Neuronal stem cell (in vitro differentiated cells): Measurements from ENCODE around the gene CLNK.

ENCODE experiments used
- DNase-seq: peaks from one replicate; pipeline ENCODE4 v3.0.0-alpha.2; 2013; ENCODE audit warnings: low spot score
- H2AFZ ChIP-seq: one replicate; pipeline ENCODE4 v1.6.1; 2013; ENCODE audit warnings: mild to moderate bottlenecking, low read length, inconsistent platforms
- H2AK5ac ChIP-seq: 2 replicates; pipeline ENCODE4 v1.6.1; 2013; ENCODE audit warnings: low read depth, mild to moderate bottlenecking, inconsistent platforms, low read length, moderate library complexity, mixed read lengths
- H2BK120ac ChIP-seq: 2 replicates; pipeline ENCODE4 v1.6.1; 2013; ENCODE audit warnings: low read depth, mild to moderate bottlenecking, inconsistent platforms, low read length, moderate library complexity, mixed read lengths
- H2BK12ac ChIP-seq: one replicate; pipeline ENCODE4 v1.6.1; 2013; ENCODE audit warnings: low read length, inconsistent platforms
- H2BK15ac ChIP-seq: 2 replicates; pipeline ENCODE4 v1.6.1; 2013; ENCODE audit warnings: mild to moderate bottlenecking, low read length, inconsistent platforms, mixed read lengths
- H2BK5ac ChIP-seq: one replicate; pipeline ENCODE4 v1.6.1; 2013; ENCODE audit warnings: inconsistent platforms, mild to moderate bottlenecking, low read length, moderate library complexity
- H3K14ac ChIP-seq: one replicate; pipeline ENCODE4 v1.6.1; 2013; ENCODE audit warnings: low read length, inconsistent platforms
- H3K18ac ChIP-seq: 2 replicates; pipeline ENCODE4 v1.6.1; 2013; ENCODE audit warnings: low read length, inconsistent platforms
- H3K23ac ChIP-seq: 2 replicates; pipeline ENCODE4 v1.6.1; 2013; ENCODE audit warnings: low read depth, mild to moderate bottlenecking, mixed read lengths, low read length, inconsistent platforms; ENCODE audit not compliant: poor library complexity
- H3K27ac ChIP-seq: replicated peaks from 3 replicates; pipeline ENCODE4 v1.5.1; 2013; ENCODE audit warnings: low read length, inconsistent platforms
- H3K27me3 ChIP-seq, 3 experiments: 2 replicates each; pipeline ENCODE4 v1.6.1; 2013; ENCODE audit warnings: low read length in 3 of 3, mild to moderate bottlenecking in 2 of 3, inconsistent platforms in 1 of 3, low read depth in 1 of 3, mixed read lengths in 1 of 3, moderate library complexity in 1 of 3; ENCODE audit not compliant: control insufficient read depth in 3 of 3, insufficient read depth in 3 of 3
- H3K36me3 ChIP-seq, 2 donors: replicated peaks in 1 of 2; 2 replicates each; pipeline ENCODE4 v1.6.1; 2013; ENCODE audit warnings: low read length in 2 of 2; ENCODE audit not compliant: control insufficient read depth in 2 of 2, insufficient read depth in 2 of 2
- H3K4ac ChIP-seq: 2 replicates; pipeline ENCODE4 v1.6.1; 2013; ENCODE audit warnings: inconsistent platforms, mild to moderate bottlenecking, low read length, moderate library complexity
- H3K4me1 ChIP-seq, 2 donors: 1 replicate in 1 of 2; 2 replicates in 1 of 2; pipeline ENCODE4 v1.6.1; 2013; ENCODE audit warnings: low read length in 2 of 2, low read depth in 1 of 2; ENCODE audit not compliant: control insufficient read depth in 2 of 2, insufficient read depth in 1 of 2
- H3K4me2 ChIP-seq: one replicate; pipeline ENCODE4 v1.6.1; 2013; ENCODE audit warnings: mild to moderate bottlenecking, low read length, inconsistent platforms; ENCODE audit not compliant: insufficient read depth, poor library complexity, severe bottlenecking
- H3K4me3 ChIP-seq, 2 donors: 2 replicates each; pipeline ENCODE4 v1.5.1; 2013; ENCODE audit warnings: low read length in 2 of 2, mild to moderate bottlenecking in 2 of 2, inconsistent platforms in 1 of 2, moderate library complexity in 1 of 2
- H3K79me1 ChIP-seq: one replicate; pipeline ENCODE4 v1.6.1; 2013; ENCODE audit warnings: low read depth, mild to moderate bottlenecking, inconsistent platforms, low read length, moderate library complexity
- H3K9ac ChIP-seq: one replicate; pipeline ENCODE4 v1.6.1; 2013; ENCODE audit warnings: mild to moderate bottlenecking, low read depth, low read length, inconsistent platforms; ENCODE audit not compliant: poor library complexity
- H3K9me3 ChIP-seq, 2 donors: replicated peaks in 1 of 2; 2 replicates each; pipeline versions ENCODE3 to v1.6.1; 2013; ENCODE audit warnings: low read length in 2 of 2, mild to moderate bottlenecking in 2 of 2, inconsistent platforms in 1 of 2, low read depth in 1 of 2, mixed read lengths in 1 of 2, moderate library complexity in 1 of 2; ENCODE audit not compliant: control insufficient read depth in 2 of 2, insufficient read depth in 1 of 2
- H4K8ac ChIP-seq: one replicate; pipeline ENCODE4 v1.6.1; 2013; ENCODE audit warnings: low read depth, mild to moderate bottlenecking, inconsistent platforms, low read length, moderate library complexity
- H4K91ac ChIP-seq: one replicate; pipeline ENCODE4 v1.6.1; 2013; ENCODE audit warnings: low read length, low read depth, mild to moderate bottlenecking, inconsistent platforms; ENCODE audit not compliant: poor library complexity
- WGBS, 2 donors: extraction: QIAGEN DNeasy Blood & Tissue Kit; methylation state at CpG; one replicate each; pipeline ENCODE4 v1.1.7; 2013; ENCODE audit warnings: missing lambda C conversion rate in 2 of 2, mixed read lengths in 1 of 2; ENCODE audit not compliant: insufficient read length in 2 of 2, insufficient replicate concordance in 1 of 2; ENCODE audit errors: extremely low coverage in 2 of 2; 5-methylcytosine and 5-hydroxymethylcytosine counted together

The CLNK gene

GRCh38 chr4:10554694-10555093 lies 129.9 kb downstream of the CLNK start:
- Histone ChIP-seq H3K27me3 (no peaks in the 10 kb centered on the region), H3K23ac (no peak overlapping the region), H3K9ac (no peak overlapping the region), H3K79me1 (no peaks in the 10 kb centered on the region), H2BK120ac (no peak overlapping the region), H3K14ac (no peak overlapping the region), H4K8ac (no peak overlapping the region), H3K36me3 (no peaks in the 10 kb centered on the region), H2BK5ac (no peak overlapping the region), H3K18ac (no peak overlapping the region), H3K9me3 (no peaks in the 10 kb centered on the region), H3K27ac (no peak overlapping the region), H2BK15ac (no peak overlapping the region), H4K91ac (no peak overlapping the region), H3K4ac (no peak overlapping the region), H3K4me2 (no peak overlapping the region), H3K4me3 (no peak overlapping the region), H2BK12ac (no peak overlapping the region), H3K4me1 (no peaks in the 10 kb centered on the region), H2AFZ (no peak overlapping the region), H2AK5ac (no peak overlapping the region)
- WGBS, 2 donors = no CpG with 5 or more reads among the region's 6 CpGs
- DNase-seq = peak; percentile 70

- Histone ChIP-seq H3K36me3 (no peaks in the 10 kb centered on the region), H2AK5ac (no peak overlapping the region), H2BK12ac (no peak overlapping the region), H2BK5ac (no peak overlapping the region), H2BK15ac (no peak overlapping the region), H3K4ac (no peak overlapping the region), H2AFZ (no peak overlapping the region), H3K18ac (no peak overlapping the region), H3K79me1 (no peaks in the 10 kb centered on the region), H3K27ac (no peak overlapping the region), H3K4me2 (no peak overlapping the region), H3K14ac (no peak overlapping the region), H3K4me3 (no peak overlapping the region), H4K8ac (no peak overlapping the region), H3K23ac (no peak overlapping the region), H2BK120ac (no peak overlapping the region), H4K91ac (no peak overlapping the region), H3K4me1 (no peaks in the 10 kb centered on the region), H3K9me3 (no peaks in the 10 kb centered on the region), H3K9ac (no peak overlapping the region), H3K27me3 (no peaks in the 10 kb centered on the region)
- WGBS, 2 donors = no CpG with 5 or more reads among the region's 2 CpGs
- no peak for DNase-seq
These were observed 130.4 kb downstream of the CLNK start for GRCh38 chr4:10554121-10554520.

GRCh38 chr4:10552591-10553280 lies 131.8 kb downstream of the CLNK start:
- no peak overlapping the region for H4K8ac ChIP-seq
- no peak for DNase-seq
- no peak overlapping the region for H3K9ac ChIP-seq
- no peak overlapping the region for H3K14ac ChIP-seq
- no peak overlapping the region for H2BK15ac ChIP-seq
- H2AFZ ChIP-seq = no peak overlapping the region
- H2AK5ac ChIP-seq = no peak overlapping the region
- H3K4me2 ChIP-seq = no peak overlapping the region
- H4K91ac ChIP-seq = no peak overlapping the region
- no peak overlapping the region for H3K4me3 ChIP-seq
- no peaks in the 10 kb centered on the region for H3K79me1 ChIP-seq
- no peak overlapping the region for H3K4ac ChIP-seq
- no peak overlapping the region for H3K27ac ChIP-seq
- no CpG with 5 or more reads among the region's 13 CpGs for WGBS, 2 donors
- no peaks in the 10 kb centered on the region for H3K9me3 ChIP-seq
- no peaks in the 10 kb centered on the region for H3K36me3 ChIP-seq
- no peak overlapping the region for H2BK12ac ChIP-seq
- H3K23ac ChIP-seq = no peak overlapping the region
- H2BK5ac ChIP-seq = no peak overlapping the region
- H2BK120ac ChIP-seq = no peak overlapping the region
- no peaks in the 10 kb centered on the region for H3K4me1 ChIP-seq
- H3K18ac ChIP-seq = no peak overlapping the region
- no peaks in the 10 kb centered on the region for H3K27me3 ChIP-seq

- no peak overlapping the region for H3K9ac ChIP-seq
- H3K79me1 ChIP-seq = no peaks in the 10 kb centered on the region
- H4K91ac ChIP-seq = no peak overlapping the region
- peaks cover 0 to 10% of the 10 kb centered on the region in 2 donors for H3K4me1 ChIP-seq
- no peak overlapping the region for H4K8ac ChIP-seq
- no peak overlapping the region for H2BK12ac ChIP-seq
- H3K4me2 ChIP-seq = peak overlapping the region; percentile 45
- WGBS, 2 donors = no CpG with 5 or more reads among the region's 5 CpGs
- peak; percentile 32 for DNase-seq
- no peak overlapping the region for H3K4ac ChIP-seq
- H3K27me3 ChIP-seq = no peaks in the 10 kb centered on the region
- no peak overlapping the region for H2BK120ac ChIP-seq
- H3K18ac ChIP-seq = no peak overlapping the region
- peak overlapping the region; percentile 65 for H3K27ac ChIP-seq
- H3K4me3 ChIP-seq = no peak overlapping the region
- H2AK5ac ChIP-seq = no peak overlapping the region
- no peak overlapping the region for H3K14ac ChIP-seq
- no peak overlapping the region for H2AFZ ChIP-seq
- H3K36me3 ChIP-seq = no peaks in the 10 kb centered on the region
- no peak overlapping the region for H2BK15ac ChIP-seq
- H3K23ac ChIP-seq = no peak overlapping the region
- H3K9me3 ChIP-seq = no peaks in the 10 kb centered on the region
- no peak overlapping the region for H2BK5ac ChIP-seq
These were observed 148.7 kb downstream of the CLNK start for GRCh38 chr4:10535912-10536311.
